Measurements from ENCODE around the gene CCSER1. TPM values are rescaled to one million over a fixed set of nuclear protein-coding genes. Genes with fewer than 3 reads are reported as not detected.

Gene CCSER1
- total and polyA plus RNA-seq, 7 donors = 0.06 to 2.5 (median 0.30) TPM

DNA sequence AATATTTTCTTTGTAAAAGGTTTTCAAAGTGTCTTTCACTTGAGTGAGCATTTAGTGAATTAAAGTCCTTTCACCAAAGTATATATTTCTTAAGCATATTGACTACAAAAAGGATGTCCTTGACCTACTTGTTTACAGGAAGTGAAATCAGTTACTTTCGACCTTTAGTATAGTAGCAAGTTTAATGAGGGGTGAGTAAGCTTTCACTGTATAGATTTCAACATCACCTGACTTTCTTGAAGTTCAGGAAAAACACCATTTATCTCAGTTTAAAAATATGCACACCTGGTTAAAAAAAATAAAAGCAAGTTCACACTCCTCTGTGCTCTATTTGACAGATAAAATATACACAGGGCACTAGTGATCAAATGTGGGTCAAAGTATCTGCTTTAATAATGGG lies 88.1 kb downstream of the CCSER1 start:
- Histone ChIP-seq H3K27ac (no peak overlapping the region), H3K27me3 (ENCODE audit: insufficient read depth in 3 of 3, low read length in 2 of 3) (no peaks in the 10 kb centered on the region), H3K4me3 (no peak overlapping the region), H3K36me3 (ENCODE audit: insufficient read depth in 1 of 2, low read depth in 1 of 2) (no peaks in the 10 kb centered on the region), H3K4me1 (no peaks in the 10 kb centered on the region), H3K9me3 (no peaks in the 10 kb centered on the region)
- ATAC-seq (no peak), DNase-seq (no peak)
- TF ChIP-seq, protein P1, sequence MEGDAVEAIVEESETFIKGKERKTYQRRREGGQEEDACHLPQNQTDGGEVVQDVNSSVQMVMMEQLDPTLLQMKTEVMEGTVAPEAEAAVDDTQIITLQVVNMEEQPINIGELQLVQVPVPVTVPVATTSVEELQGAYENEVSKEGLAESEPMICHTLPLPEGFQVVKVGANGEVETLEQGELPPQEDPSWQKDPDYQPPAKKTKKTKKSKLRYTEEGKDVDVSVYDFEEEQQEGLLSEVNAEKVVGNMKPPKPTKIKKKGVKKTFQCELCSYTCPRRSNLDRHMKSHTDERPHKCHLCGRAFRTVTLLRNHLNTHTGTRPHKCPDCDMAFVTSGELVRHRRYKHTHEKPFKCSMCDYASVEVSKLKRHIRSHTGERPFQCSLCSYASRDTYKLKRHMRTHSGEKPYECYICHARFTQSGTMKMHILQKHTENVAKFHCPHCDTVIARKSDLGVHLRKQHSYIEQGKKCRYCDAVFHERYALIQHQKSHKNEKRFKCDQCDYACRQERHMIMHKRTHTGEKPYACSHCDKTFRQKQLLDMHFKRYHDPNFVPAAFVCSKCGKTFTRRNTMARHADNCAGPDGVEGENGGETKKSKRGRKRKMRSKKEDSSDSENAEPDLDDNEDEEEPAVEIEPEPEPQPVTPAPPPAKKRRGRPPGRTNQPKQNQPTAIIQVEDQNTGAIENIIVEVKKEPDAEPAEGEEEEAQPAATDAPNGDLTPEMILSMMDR (IDR thresholded peaks at IDR 0.05) = no peak
- 39 to 50% (median 47%) methylated on average over 1 of the region's 1 CpG for WGBS, 3 donors
- intact Hi-C loops (cut with DNase I) = no loop called here

DNA sequence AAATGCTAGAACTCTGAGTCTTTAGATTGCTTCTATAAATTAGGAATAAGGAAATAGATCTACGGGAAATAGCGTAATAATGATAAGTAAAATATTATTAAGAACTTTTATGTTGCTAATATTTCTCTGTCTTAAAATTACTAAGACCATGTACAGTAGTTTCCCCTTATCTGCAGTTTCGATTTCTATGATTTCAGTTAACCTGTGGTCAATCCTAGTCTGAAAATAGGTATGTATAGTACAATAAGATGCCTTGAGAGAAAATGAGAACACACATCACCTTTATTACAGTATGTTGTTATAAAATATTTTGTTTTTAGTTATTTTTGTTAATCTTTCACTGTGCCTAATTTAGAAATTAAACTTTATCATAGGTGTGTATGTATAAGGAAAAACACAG lies 92.6 kb downstream of the CCSER1 start:
- H3K36me3 ChIP-seq (ENCODE audit: insufficient read depth in 1 of 2, low read depth in 1 of 2) = no peaks in the 10 kb centered on the region
- H3K4me1 ChIP-seq = no peaks in the 10 kb centered on the region
- H3K4me3 ChIP-seq = no peak overlapping the region
- H3K27ac ChIP-seq = no peak overlapping the region
- intact Hi-C loops (cut with DNase I) = no loop called here
- ATAC-seq (no peak), DNase-seq (no peak)
- TF ChIP-seq, protein P1 (IDR thresholded peaks at IDR 0.05) = no peak
- no peaks in the 10 kb centered on the region for H3K27me3 ChIP-seq (ENCODE audit: insufficient read depth in 3 of 3, low read length in 2 of 3)
- no peaks in the 10 kb centered on the region for H3K9me3 ChIP-seq
- 87 to 91% (median 90%) methylated on average over 3 of the region's 3 CpGs for WGBS, 3 donors

GRCh38 chr4:90220459-90220858 lies 93.3 kb downstream of the CCSER1 start:
- 47 to 51% (median 49%) methylated on average over 4 of the region's 4 CpGs for WGBS, 3 donors
- intact Hi-C loops (cut with DNase I) = no loop called here
- H3K9me3 ChIP-seq = no peaks in the 10 kb centered on the region
- DNase-seq (no peak), ATAC-seq (no peak)
- H3K36me3 ChIP-seq (ENCODE audit: insufficient read depth in 1 of 2, low read depth in 1 of 2) = no peaks in the 10 kb centered on the region
- H3K4me1 ChIP-seq = no peaks in the 10 kb centered on the region
- no peak overlapping the region for H3K27ac ChIP-seq
- TF ChIP-seq, protein P1 (IDR thresholded peaks at IDR 0.05) = no peak
- H3K27me3 ChIP-seq (ENCODE audit: insufficient read depth in 3 of 3, low read length in 2 of 3) = no peaks in the 10 kb centered on the region
- no peak overlapping the region for H3K4me3 ChIP-seq

GRCh38 chr4:90226734-90227133 lies 99.5 kb downstream of the CCSER1 start:
- TF ChIP-seq, protein P1 (IDR thresholded peaks at IDR 0.05) = no peak
- Histone ChIP-seq H3K9me3 (peaks cover 5% of the 10 kb centered on the region), H3K4me3 (no peak overlapping the region), H3K27me3 (ENCODE audit: insufficient read depth in 3 of 3, low read length in 2 of 3) (no peaks in the 10 kb centered on the region), H3K36me3 (ENCODE audit: insufficient read depth in 1 of 2, low read depth in 1 of 2) (no peaks in the 10 kb centered on the region), H3K27ac (no peak overlapping the region), H3K4me1 (no peaks in the 10 kb centered on the region)
- intact Hi-C loops (cut with DNase I) = no loop called here
- DNase-seq (no peak), ATAC-seq (no peak)

DNA sequence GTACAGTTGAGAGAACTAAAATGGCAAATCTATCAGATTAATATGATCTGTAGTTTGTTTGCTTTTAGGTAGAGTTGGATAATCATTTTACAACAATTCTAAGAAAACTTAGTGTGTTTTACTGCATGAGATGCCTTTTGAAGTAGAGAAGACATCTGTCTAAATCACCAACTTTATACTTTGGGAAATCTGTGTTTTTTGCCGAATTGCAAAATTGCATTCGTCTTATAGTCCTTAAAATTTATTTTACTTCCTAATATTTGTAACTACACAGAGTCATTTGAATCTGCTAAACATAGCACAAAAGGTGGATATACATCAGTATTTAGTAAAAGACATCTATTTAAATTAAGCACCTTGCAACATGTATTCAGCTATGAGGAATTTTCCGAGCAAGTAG lies 100.0 kb downstream of the CCSER1 start:
- TF ChIP-seq, protein P1 (IDR thresholded peaks at IDR 0.05) = no peak
- no peak for ATAC-seq
- DNase-seq = no peak
- Histone ChIP-seq H3K27me3 (ENCODE audit: insufficient read depth in 3 of 3, low read length in 2 of 3) (no peaks in the 10 kb centered on the region), H3K36me3 (ENCODE audit: insufficient read depth in 1 of 2, low read depth in 1 of 2) (no peaks in the 10 kb centered on the region), H3K9me3 (peaks cover 5% of the 10 kb centered on the region), H3K4me3 (no peak overlapping the region), H3K4me1 (no peaks in the 10 kb centered on the region), H3K27ac (no peak overlapping the region)
- intact Hi-C loops (cut with DNase I) = no loop called here
- WGBS, 3 donors = 93 to 97% (median 95%) methylated on average over 3 of the region's 3 CpGs
